HepG2 (cell line): ENCODE measurements around the gene HEXD. TPM values are rescaled to one million over a fixed set of nuclear protein-coding genes. Genes with fewer than 3 reads are reported as not detected.

ENCODE experiments used
- ATM ChIP-seq: fragments of 450-650 bp; IDR thresholded peaks from 2 replicates; pipeline ENCODE4 v1.7.1; 2017; ENCODE audit warnings: mild to moderate bottlenecking, borderline replicate concordance
- BRD4 ChIP-seq: sonication (generic); formaldehyde crosslinking; IDR thresholded peaks from 2 replicates; pipeline ENCODE4 v1.4.0; 2020; ENCODE audit warnings: missing genetic modification reagents
- DNMT1 ChIP-seq: sonication (generic); formaldehyde crosslinking; IDR thresholded peaks from 2 replicates; pipeline ENCODE4 v1.5.1; 2020; ENCODE audit warnings: mild to moderate bottlenecking, missing genetic modification reagents
- FOXA3 ChIP-seq: IDR thresholded peaks from 2 replicates; pipeline ENCODE4 v1.6.1; 2016; ENCODE audit warnings: missing genetic modification reagents, missing compliant biosample characterization
- FOXK1 ChIP-seq: sonication (generic); formaldehyde crosslinking; IDR thresholded peaks from 2 replicates; pipeline ENCODE4 v1.4.0; 2020; ENCODE audit warnings: low read depth, missing genetic modification reagents, borderline replicate concordance
- FOXM1 ChIP-seq: sonication (generic); formaldehyde crosslinking; IDR thresholded peaks from 2 replicates; pipeline ENCODE4 v1.5.0; 2020; ENCODE audit warnings: missing genetic modification reagents
- IKZF1 ChIP-seq: fragments of 450-650 bp; IDR thresholded peaks from 2 replicates; pipeline ENCODE4 v1.7.1; 2016
- KDM2A ChIP-seq: sonication (generic); formaldehyde crosslinking; IDR thresholded peaks from 2 replicates; pipeline ENCODE4 v1.4.0; 2020; ENCODE audit warnings: low read depth, missing genetic modification reagents, borderline replicate concordance
- MXI1 ChIP-seq: IDR thresholded peaks from 3 replicates; pipeline ENCODE4 v1.6.1; 2012; ENCODE audit warnings: low read depth, low read length, inconsistent platforms, borderline replicate concordance
- NCOA2 ChIP-seq: sonication (generic); formaldehyde crosslinking; IDR thresholded peaks from 2 replicates; pipeline ENCODE4 v1.8.0; 2022; ENCODE audit warnings: inconsistent platforms
- NCOR1 ChIP-seq: fragments of 200-600 bp; sonication (generic); IDR thresholded peaks from 2 replicates; pipeline ENCODE4 v1.7.0; 2017; ENCODE audit warnings: antibody characterized with exemption, low read length, borderline replicate concordance
- NFATC3 ChIP-seq: sonication (generic); formaldehyde crosslinking; IDR thresholded peaks from 2 replicates; pipeline ENCODE4 v1.5.1; 2020; ENCODE audit warnings: mild to moderate bottlenecking, missing genetic modification reagents
- NR2F6 ChIP-seq, 2 experiments: IDR thresholded peaks; 2 replicates each; pipeline ENCODE4 v1.6.1; 2016; ENCODE audit warnings: antibody characterized with exemption in 1 of 2, mild to moderate bottlenecking in 1 of 2
- NR3C1 ChIP-seq: sonication (generic); formaldehyde crosslinking; IDR thresholded peaks from 2 replicates; pipeline ENCODE4 v1.4.0; 2020; ENCODE audit warnings: missing genetic modification reagents
- SPEN ChIP-seq: sonication (generic); formaldehyde crosslinking; IDR thresholded peaks from 2 replicates; pipeline ENCODE4 v1.5.1; 2020; ENCODE audit warnings: low read depth, mild to moderate bottlenecking, missing genetic modification reagents
- ZMYM4 ChIP-seq: sonication (generic); formaldehyde crosslinking; IDR thresholded peaks from 2 replicates; pipeline ENCODE4 v1.8.1; 2023; ENCODE audit warnings: mild to moderate bottlenecking, missing genetic modification reagents
- ZNF282 ChIP-seq: fragments of 450-650 bp; IDR thresholded peaks from 2 replicates; pipeline ENCODE4 v1.6.1; 2018; ENCODE audit not compliant: partially characterized antibody
- ZNF326 ChIP-seq: sonication (generic); formaldehyde crosslinking; IDR thresholded peaks from 2 replicates; pipeline ENCODE4 v1.4.0; 2020; ENCODE audit warnings: missing genetic modification reagents, borderline replicate concordance
- ZNF616 ChIP-seq: sonication (generic); formaldehyde crosslinking; IDR thresholded peaks from 2 replicates; pipeline ENCODE4 v1.5.0; 2020; ENCODE audit warnings: low read depth, mild to moderate bottlenecking, missing genetic modification reagents
- polyA plus RNA-seq, 8 experiments: library from polyadenylated mRNA; depleted of rRNA in 3 of 8; stranded (reverse) in 7 of 8; unstranded in 1 of 8; fragments of >200 nt; fragmentation: Illumina TruSeq in 4 of 8; extraction: Trizol in 4 of 8; gene quantifications; 2 replicates each; pipeline versions ENCODE4 v1.2.1 to v1.2.3, GENCODE V29; 2011 to 2016; ENCODE audit warnings: low read depth in 4 of 8, missing spikeins in 1 of 8, mixed read lengths in 1 of 8; ENCODE audit not compliant: insufficient read depth in 1 of 8
- total RNA-seq, 5 experiments: library from RNA; depleted of rRNA; stranded (reverse); fragments of >200 nt; fragmentation: Illumina TruSeq; extraction: Trizol; gene quantifications; 2 replicates each; pipeline ENCODE4 v1.2.3, GENCODE V29; 2016; ENCODE audit warnings: low read depth in 1 of 5
- TF ChIP-seq, protein P1 (sequence below): sonication (generic); formaldehyde crosslinking; IDR thresholded peaks from 2 replicates; pipeline ENCODE4 v1.8.1; 2023; ENCODE audit warnings: mild to moderate bottlenecking, moderate library complexity, missing genetic modification reagents
- TF ChIP-seq, protein P2 (sequence below): sonication (generic); formaldehyde crosslinking; IDR thresholded peaks from 2 replicates; pipeline ENCODE4 v1.5.0; 2020; ENCODE audit warnings: missing genetic modification reagents
- TF ChIP-seq, protein P3 (sequence below): sonication (generic); formaldehyde crosslinking; IDR thresholded peaks from 2 replicates; pipeline ENCODE4 v1.4.0; 2020; ENCODE audit warnings: mild to moderate bottlenecking, missing genetic modification reagents, borderline replicate concordance
- TF ChIP-seq, protein P4 (sequence below): sonication (generic); formaldehyde crosslinking; IDR thresholded peaks from 2 replicates; pipeline ENCODE4 v1.8.0; 2022; ENCODE audit warnings: mild to moderate bottlenecking, missing genetic modification reagents

The HEXD gene
- total and polyA plus RNA-seq, 2 of the 13 experiments (the other 11 are each of a cell fraction or from before 2014, with no cell fraction given) = 22.3 to 41.8 TPM

DNA sequence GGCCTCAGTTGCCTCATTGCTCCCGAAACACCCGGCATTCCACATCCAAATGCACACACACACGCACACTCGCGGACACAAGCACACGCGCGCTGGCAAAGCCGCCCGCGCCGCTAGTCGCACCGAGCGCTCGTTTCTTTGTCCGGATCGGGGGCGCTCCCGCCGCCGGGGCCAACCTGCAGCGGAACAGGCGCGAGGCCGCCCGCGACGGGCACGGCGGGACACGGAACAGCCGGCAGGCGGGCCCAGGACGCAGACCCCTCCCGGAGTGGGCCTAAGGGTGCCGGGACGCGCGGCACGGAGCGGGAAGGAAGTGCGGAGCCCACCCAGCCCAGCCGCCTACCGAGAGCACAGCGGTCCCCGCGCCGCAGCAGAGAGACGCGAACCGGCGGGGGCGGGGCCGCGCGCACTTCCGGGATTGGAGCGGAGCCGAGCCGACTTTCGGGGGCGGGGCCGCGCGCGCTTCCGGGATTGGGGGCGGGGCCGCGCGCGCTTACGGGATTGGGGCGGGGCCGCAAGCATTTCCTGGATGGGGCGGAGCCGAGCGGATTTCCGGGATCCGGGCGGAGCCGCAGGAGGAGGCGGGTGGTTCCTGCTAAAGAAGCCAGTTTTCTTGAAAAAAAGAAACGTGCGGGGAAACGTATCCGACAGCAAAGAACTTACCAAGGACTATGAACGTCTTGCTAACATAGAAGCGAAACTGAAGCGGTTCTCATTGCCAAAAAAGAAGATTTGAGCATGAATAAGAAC lies 32.4 kb downstream of the HEXD start, which contains the start of gene CYBC1 (continued):
- TF ChIP-seq, protein P1, sequence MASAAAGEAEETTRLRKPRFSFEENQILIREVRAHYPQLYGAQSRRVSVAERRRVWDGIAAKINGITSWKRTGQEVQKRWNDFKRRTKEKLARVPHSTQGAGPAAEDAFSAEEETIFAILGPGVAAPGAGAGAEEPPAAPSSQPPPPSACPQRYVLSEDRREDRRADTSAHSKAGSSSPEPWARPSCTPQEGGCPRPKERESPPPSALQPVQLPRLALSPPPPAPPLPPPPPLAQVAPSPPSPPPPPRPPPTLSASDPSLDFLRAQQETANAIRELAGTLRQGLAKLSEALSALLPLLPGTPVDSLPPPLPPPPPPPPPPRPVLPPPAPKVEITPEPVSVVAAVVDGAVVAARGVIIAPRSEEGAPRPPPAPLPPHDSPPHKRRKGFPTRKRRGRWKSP (CRISPR knock-in tag) = peak; percentile 75
- peak; percentile 95 for TF ChIP-seq DNMT1 (CRISPR knock-in tag)
- TF ChIP-seq NFATC3 (CRISPR knock-in tag) = no peak
- TF ChIP-seq, protein P2, sequence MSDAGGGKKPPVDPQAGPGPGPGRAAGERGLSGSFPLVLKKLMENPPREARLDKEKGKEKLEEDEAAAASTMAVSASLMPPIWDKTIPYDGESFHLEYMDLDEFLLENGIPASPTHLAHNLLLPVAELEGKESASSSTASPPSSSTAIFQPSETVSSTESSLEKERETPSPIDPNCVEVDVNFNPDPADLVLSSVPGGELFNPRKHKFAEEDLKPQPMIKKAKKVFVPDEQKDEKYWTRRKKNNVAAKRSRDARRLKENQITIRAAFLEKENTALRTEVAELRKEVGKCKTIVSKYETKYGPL (CRISPR knock-in tag) = no peak; the same call in 1 of the 2 replicates
- TF ChIP-seq IKZF1 = no peak
- TF ChIP-seq NR2F6 (IDR thresholded peaks at IDR 0.05) = no peak
- TF ChIP-seq NR2F6 (CRISPR knock-in tag; IDR thresholded peaks at IDR 0.05) = no peak
- TF ChIP-seq, protein P3, sequence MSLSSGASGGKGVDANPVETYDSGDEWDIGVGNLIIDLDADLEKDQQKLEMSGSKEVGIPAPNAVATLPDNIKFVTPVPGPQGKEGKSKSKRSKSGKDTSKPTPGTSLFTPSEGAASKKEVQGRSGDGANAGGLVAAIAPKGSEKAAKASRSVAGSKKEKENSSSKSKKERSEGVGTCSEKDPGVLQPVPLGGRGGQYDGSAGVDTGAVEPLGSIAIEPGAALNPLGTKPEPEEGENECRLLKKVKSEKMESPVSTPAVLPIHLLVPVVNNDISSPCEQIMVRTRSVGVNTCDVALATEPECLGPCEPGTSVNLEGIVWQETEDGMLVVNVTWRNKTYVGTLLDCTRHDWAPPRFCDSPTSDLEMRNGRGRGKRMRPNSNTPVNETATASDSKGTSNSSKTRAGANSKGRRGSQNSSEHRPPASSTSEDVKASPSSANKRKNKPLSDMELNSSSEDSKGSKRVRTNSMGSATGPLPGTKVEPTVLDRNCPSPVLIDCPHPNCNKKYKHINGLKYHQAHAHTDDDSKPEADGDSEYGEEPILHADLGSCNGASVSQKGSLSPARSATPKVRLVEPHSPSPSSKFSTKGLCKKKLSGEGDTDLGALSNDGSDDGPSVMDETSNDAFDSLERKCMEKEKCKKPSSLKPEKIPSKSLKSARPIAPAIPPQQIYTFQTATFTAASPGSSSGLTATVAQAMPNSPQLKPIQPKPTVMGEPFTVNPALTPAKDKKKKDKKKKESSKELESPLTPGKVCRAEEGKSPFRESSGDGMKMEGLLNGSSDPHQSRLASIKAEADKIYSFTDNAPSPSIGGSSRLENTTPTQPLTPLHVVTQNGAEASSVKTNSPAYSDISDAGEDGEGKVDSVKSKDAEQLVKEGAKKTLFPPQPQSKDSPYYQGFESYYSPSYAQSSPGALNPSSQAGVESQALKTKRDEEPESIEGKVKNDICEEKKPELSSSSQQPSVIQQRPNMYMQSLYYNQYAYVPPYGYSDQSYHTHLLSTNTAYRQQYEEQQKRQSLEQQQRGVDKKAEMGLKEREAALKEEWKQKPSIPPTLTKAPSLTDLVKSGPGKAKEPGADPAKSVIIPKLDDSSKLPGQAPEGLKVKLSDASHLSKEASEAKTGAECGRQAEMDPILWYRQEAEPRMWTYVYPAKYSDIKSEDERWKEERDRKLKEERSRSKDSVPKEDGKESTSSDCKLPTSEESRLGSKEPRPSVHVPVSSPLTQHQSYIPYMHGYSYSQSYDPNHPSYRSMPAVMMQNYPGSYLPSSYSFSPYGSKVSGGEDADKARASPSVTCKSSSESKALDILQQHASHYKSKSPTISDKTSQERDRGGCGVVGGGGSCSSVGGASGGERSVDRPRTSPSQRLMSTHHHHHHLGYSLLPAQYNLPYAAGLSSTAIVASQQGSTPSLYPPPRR (CRISPR knock-in tag) = 0 out of 2 replicates have a peak, but pooled peaks have one; percentile 46
- TF ChIP-seq ZNF282 = no peak
- peak; percentile 88 for TF ChIP-seq SPEN (CRISPR knock-in tag)
- no peak for TF ChIP-seq FOXM1
- TF ChIP-seq NCOR1 = no peak
- no peak for TF ChIP-seq ZNF326 (CRISPR knock-in tag)
- peak; percentile 54 for TF ChIP-seq NCOA2 (CRISPR knock-in tag)
- 0 out of 2 replicates have a peak, but pooled peaks have one; percentile 42 for TF ChIP-seq FOXA3
- peak; percentile 81; the same call in 1 of the 3 replicates for TF ChIP-seq MXI1
- TF ChIP-seq ATM = no peak
- TF ChIP-seq NR3C1 = no peak
- TF ChIP-seq KDM2A = peak; percentile 88
- TF ChIP-seq FOXK1 (CRISPR knock-in tag) = peak; percentile 59; the same call in 1 of the 2 replicates
- TF ChIP-seq ZNF616 = peak; percentile 72
- TF ChIP-seq, protein P4, sequence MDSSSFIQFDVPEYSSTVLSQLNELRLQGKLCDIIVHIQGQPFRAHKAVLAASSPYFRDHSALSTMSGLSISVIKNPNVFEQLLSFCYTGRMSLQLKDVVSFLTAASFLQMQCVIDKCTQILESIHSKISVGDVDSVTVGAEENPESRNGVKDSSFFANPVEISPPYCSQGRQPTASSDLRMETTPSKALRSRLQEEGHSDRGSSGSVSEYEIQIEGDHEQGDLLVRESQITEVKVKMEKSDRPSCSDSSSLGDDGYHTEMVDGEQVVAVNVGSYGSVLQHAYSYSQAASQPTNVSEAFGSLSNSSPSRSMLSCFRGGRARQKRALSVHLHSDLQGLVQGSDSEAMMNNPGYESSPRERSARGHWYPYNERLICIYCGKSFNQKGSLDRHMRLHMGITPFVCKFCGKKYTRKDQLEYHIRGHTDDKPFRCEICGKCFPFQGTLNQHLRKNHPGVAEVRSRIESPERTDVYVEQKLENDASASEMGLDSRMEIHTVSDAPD (CRISPR knock-in tag) = peak; percentile 59; the same call in 1 of the 2 replicates
- peak; percentile 74 for TF ChIP-seq ZMYM4 (CRISPR knock-in tag)
- TF ChIP-seq BRD4 (CRISPR knock-in tag) = no peak
